Left renal cortex interstitium (tissue), 4 donors: ENCODE measurements around the gene TAPT1. TPM values are rescaled to one million over a fixed set of nuclear protein-coding genes. Genes with fewer than 3 reads are reported as not detected.

Experiments
- DNase-seq, 4 donors: peaks; one replicate each; pipeline ENCODE4 v3.0.0-alpha.2; 2013; ENCODE audit warnings: low read depth in 4 of 4, low spot score in 2 of 4, missing footprints in 1 of 4
- polyA plus RNA-seq, 4 donors: library from polyadenylated mRNA; unstranded; fragments of 120-200 nt; gene quantifications; one replicate each; pipeline ENCODE4 v1.2.1, GENCODE V29; 2013; ENCODE audit not compliant: insufficient read length in 4 of 4

Gene TAPT1
- polyA plus RNA-seq, 4 donors, result 31.6 to 50.4 (median 39.4) TPM

DNA sequence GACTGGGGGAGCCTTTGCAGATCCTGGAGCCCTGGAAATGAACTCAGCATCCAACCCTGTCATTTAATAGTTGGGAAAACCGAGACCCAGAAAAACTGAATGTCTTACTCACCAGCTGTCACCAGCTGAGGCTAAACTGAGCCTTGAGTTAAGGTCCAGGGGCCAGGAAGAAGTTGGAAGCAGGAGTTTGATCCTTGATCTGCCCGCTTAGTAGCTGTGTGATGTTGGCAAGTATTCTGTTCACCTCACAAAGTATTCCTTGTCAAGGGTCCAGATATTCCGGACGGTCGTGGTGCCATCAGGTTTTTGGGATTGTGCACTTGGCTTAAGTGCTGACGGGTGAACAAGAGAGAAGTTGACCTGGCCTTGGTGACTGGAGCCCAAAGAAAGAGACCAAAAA lies 111.7 kb downstream of the TAPT1 start:
- no peak for DNase-seq

DNA sequence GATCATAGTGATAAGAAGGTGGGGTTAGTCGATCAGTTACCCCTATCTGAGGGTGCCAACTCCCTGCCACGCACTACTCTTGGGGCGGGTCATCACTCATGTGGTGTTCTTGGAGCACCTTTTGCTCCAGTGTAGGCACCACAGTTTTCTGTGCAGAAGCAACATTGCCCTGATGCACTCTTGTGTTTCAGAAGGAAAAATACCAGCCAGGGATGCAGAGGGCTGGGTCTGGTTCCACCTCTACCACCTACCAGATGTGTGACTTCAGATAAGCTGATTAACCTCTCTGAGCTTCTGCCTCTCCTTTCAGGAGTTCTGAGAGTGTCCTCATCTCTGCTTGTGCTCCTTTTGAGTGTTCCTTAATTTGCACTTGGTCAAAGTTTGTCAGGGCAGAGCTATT lies 112.5 kb downstream of the TAPT1 start:
- no peak for DNase-seq

DNA sequence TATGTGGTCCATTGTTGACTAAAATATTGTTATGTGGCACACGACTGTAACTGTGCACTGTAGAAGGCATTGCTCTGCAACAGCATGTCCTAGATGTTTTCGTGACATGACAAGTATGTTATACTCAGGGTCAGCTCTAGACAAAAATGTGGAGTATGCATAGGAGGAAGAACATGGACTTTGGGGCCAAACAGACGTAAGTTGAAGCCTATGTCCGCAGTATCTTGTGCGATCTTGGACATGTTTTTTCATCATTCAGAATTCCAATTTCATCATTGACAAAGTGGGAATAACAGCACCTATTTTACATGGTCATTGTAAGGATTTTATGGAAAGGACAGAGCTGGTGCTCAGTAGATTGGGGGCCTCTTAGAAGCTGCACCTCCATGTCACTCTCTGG lies 114.7 kb downstream of the TAPT1 start:
- DNase-seq, result no peak

DNA sequence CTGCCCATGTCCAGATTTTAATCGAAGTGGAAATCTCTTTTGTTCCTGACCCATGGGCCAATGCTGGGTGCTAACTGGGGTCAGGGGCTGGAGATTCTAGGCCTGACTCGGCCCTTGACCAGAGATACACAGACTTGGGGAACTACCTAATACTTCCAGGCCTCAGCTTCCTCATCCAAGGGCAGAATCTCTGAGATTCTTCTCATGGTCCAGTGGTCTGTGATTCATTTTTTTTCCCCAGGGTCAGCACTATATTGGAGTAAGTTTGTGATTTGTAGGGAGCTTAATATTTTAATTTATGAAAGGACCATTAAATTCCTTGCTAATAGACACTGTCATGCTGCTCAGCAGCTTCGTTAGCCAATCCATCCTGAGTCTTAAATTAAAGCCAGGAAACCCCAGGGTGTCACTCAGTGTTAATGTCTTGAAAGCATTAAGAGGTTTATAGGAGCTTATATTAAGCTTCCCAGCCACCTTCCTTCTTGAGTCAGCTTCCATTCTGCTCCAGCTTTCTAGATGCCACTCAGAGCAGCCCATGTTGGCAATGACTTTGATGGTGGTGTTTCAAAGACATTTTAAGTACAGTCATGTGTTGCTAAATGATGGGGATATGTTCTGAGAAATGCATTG lies 115.5 kb downstream of the TAPT1 start:
- DNase-seq, result no peak

Other genes starting within 250 kb of the TAPT1 start
- 10 to 100 TPM; 31.4 to 45.8 (median 42.2) TPM for gene PROM1, start 142.4 kb downstream of the TAPT1 start, polyA plus RNA-seq